DMS153 (cell line): Measurements from ENCODE around the gene CCDC33.
"Not testable (repeated sequence)": the region's sequence is repeated elsewhere in the genome, so short reads cannot be mapped to it uniquely, and the experiment has no call there.

Source experiments
- DNase-seq: peaks from one replicate; lab custom pipeline; 2025; lab: John Stamatoyannopoulos, UW

The CCDC33 gene

DNA sequence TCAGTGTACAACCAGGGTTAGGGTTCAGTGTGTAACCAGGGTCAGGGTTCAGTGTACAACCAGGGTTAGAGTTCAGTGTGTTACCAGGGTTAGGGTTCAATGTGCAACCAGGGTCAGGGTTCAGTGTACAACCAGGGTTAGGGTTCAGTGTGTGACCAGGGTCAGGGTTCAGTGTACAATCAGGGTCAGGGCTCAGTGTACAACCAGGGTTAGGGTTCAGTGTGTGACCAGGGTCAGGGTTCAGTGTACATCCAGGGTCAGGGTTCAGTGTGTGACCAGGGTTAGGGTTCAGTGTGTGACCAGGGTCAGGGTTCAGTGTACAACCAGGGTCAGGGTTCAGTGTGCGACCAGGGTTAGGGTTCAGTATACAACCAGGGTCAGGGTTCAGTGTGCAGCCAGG is 98.0 kb downstream of the CCDC33 start:
- DNase-seq, result no peak

DNA sequence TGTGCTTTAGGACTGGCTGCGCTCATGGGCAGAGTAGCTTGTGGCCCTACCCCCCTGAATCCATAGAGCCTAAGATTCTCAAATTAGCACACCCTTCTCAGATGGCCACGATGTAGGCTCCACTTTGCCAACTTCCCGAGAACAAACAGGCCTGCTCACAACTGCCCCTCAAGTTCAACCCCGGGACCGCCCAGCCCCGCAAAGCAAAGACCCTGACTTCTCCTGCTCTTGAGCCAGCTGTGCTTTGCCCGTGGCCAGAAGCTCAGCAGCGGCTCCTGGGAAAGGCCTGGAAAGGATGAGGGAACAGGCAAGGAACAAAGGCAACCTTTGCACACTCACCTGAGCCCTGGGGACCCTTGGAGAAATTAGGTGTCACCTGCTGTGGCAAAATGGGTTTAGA is 99.3 kb downstream of the CCDC33 start:
- no peak for DNase-seq

DNA sequence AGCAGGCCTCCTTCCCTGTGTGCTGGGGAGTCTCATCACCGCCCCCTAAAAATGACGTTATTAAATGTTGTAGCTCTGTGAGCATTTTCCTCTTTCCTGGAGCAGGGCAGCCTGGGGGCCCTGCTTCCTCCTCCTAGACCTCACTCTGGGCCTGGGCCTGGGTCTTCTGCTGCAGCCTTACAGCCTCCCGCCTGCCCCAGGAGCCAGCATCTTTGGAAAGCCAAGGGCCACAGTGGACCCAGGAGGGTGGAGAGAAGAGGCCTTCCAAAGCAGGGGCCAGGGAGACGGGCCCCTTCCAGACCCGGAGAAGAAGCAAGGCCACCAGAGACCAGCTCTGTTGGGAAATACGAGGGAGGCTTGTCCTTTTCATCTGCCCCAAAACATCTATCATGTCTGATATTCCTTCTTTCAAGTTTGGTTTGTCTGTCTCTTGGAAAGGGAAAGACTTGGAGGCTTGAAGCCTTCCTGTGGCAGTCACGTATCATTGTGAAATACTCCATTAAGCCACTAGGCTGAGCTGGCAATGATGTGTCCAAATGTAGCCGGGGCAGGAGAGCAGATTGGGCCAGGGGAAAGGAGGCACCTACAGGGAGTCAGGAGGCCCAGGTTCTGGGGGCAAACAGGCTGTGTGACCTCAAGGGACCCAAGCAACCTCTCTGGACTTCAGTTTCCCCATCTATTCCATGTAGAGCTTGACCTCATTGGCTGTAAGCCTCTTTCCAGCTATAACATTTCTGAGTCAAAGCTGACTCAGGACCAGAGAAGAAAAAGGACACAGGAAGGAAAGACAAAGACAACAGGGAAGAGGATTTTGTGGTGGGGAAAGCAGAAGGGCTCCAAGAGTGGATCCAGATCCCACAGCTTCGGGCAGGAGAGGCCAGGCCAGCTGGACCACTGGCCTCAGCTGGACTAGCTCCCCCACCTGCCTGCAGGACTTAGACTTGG is 100.2 kb downstream of the CCDC33 start:
- DNase-seq, result no peak

DNA sequence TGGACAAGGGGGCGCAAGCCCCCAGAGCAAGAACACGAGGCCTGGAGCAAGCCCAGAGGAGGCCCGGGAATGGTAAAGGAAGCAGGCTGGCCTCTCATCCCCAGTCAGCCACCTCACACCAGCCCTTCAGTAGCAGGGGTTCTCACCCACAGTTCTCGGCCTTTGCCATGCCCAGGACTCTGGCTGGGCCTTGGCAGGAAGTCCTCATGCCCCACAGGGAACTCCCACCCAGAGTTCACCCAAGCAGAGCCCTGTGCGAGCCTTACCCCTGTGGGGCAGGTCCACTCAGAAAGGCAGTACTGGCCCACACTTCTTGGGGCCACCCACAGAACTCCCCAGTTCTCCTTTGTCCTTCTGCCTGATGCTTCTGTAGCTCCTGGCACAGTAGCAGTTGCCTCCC is 101.0 kb downstream of the CCDC33 start:
- DNase-seq, result no peak

DNA sequence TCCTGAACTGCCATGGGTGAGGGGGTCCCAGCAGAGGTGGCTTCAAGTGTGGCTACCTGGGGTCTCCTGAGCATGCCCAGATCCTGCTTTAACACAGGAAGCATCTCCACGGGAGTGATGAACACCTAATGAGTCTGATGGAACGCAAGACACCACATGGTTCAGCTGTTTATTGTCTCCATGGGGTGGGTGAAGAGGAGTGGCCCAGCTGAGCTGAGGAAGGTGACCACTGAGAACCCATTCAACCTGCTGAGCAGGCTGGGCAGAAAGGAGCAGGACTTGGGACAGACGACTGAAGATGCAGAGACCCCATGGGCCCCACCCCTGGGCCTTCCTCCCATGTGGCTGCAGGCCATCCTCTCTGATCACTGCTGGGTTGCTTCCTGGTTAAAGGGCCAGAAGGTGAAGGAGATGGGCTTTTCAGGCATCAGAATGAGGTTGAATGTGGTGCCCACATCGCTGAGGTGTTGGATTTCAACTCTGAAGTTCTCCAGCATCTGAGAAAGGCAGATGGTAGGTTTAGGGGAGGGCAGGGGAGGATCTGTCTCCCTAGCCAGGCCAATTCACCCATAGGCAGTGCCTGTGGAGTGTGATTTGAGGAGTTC is 101.6 kb downstream of the CCDC33 start:
- no peak for DNase-seq

DNA sequence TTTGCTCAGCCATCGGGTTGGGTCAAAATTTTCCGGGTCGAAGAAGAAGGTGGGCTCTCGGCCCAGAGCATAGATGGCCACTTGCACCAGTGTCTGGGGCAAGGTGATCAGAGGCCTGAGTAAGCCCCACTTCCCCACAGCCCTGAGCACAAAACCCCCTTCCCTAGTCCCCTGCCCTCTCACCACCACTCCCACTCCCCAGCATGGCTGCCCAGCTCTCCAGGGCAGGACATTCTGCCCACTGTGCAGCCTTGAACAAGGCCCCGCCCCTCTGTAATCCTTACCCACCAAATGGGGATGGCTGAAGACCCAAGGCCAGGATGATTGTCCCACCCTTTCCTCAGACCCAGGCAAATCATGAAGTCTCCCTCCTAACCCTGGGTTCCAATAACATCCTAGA is 102.5 kb downstream of the CCDC33 start:
- DNase-seq, result no peak

DNA sequence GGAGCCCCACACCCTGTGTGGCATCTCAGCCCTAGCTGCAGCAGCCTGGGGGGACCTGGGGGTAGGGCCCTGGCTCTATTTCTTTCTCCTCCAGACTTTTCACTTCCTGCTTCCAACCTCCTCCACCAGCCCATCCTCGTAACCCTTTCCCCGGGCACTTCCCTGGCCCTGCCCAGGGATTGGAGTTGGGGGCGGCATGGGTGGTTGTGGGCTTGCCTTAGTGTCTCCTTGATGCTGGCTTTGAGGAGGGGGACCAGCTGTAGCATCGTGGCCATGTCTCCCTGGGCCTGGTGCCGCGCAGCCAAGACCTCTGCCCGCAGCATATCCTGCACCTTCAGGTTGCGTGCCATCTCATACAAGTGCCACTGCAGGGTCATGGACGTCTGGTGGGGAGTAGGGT is 103.2 kb downstream of the CCDC33 start:
- DNase-seq, result no peak

DNA sequence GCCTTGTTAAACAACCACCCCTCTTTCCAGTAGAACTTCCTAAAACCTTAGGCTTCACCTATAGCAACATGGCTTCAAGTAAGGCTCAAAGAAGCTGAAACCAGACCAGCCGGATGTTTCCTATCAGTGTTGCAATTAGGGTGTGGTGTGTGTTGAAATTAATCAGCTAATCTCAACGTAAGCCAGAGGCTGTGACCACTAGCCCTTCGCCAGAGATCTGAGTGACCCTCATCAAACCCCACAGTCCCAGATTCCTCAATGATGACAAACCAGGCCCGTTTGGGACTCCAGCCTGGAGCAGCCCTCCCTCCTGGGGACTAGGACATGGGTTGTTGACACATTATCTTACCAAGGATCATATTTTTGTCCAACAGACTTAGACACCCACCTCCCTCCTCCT is 104.0 kb downstream of the CCDC33 start:
- DNase-seq, result no peak

DNA sequence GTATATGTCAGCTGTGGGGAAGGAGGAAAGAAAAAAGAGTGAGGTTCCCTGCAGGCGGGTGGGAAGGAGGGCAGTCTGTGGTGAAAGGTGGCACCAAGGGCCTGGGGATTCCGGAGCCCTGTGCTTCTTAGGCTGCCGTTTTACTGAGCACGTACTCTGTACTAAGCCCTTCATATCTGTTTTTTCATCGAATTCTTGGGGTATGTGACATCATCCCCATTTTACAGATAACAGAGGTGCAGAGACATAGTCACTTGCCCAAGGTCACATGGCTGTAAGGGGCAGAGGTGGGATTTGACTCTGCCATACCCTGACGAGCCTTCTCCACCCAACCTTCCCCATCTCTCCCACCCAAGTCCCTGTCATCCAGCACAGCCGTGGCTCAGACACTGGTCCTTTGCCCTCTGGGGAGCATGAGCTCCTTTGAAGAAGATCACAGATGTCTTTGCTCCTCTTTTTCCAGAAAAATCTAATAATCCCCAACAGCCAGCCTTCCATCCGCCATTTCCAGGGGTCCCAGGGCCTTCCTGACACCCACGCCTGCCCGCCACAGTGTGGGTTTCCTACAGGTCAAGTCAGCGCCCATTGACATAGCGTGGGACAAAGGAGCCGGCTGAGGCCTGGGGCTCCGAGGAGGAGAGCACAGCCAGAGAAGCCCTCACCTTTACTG is 107.1 kb downstream of the CCDC33 start:
- no peak for DNase-seq

DNA sequence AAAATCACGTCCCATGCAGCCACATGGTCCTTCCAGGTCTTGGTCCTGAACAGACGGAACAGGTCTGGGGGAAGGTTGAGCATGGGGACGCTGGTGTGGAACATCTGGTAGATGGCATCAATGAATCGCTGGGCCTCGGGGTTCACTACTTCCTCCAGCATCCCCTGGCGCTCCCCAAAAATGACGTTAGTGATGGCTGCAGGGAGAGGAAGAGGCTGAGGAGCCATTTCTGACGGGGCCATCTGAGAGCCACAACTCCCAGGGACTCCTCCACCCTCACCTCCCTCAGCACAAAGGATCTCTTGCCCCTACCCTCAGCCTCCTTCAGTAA is 107.6 kb downstream of the CCDC33 start:
- DNase-seq, result no peak

DNA sequence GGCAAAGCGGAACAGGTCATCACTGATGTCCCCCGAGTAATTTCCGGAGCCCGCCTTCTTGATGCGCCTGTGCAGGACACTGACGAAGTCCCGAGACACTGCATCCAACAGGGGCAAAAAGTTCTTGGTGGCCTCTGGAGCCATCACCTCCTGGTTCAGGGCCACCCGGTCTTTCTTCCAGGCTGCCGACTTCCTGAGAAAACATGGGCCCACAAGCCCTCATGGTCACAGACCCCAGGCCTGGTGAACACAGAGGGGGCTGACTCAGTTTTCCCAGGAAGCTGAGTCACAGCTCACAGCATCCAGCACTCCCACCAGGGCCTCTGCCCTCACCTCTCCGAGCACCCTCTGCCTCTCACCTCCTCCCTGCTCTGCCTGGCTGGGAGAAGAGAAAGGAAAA is 108.9 kb downstream of the CCDC33 start:
- no peak for DNase-seq

DNA sequence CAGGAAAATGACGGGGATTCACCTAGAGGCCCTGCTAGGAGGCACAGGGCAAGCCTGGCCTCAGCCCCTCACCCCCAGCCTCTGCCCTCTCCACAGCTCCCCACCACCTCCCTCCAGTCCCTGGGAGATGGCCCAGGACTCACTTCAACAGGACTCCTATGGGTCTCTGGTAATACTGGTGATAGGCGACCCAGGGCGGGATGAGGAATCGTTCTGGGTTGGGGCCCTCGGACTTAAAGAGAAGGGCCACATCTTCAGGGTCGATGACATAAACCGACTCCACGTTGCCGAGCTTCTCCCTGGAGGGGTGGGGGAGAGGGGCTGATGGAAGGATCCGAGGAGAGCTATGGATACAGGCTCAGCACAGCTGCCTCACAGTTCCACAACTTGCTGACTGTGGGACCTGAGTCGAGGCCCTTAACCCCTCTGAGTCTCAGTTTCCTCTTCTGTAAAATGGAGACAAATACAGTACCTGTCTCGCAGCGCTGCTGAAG is 111.7 kb downstream of the CCDC33 start:
- no peak for DNase-seq

DNA sequence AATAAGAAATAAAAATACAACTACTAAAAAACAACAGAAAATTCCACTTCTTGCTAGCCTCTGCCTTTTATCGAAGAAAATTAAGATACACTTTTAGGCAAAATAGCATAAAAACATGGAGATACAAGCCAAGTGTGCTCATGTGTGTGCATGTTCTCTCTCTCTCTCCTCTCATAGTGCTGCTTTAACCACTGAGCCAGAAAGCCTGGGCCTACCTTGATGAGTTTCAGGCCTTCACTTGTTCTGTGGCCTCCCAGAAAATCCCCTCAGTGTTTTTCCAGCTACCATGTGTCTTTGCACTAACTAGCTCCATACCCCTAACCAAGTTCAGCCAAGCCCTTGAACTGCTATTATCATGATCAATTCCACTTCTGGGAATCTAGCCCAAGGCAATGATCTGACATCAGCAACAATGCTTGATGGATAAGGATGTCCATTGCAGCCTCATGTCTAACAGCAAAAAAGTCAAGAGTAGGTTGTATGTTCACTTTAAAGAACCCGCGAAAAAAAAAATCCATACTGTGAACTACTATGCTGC is 113.2 kb downstream of the CCDC33 start:
- DNase-seq, result no peak

DNA sequence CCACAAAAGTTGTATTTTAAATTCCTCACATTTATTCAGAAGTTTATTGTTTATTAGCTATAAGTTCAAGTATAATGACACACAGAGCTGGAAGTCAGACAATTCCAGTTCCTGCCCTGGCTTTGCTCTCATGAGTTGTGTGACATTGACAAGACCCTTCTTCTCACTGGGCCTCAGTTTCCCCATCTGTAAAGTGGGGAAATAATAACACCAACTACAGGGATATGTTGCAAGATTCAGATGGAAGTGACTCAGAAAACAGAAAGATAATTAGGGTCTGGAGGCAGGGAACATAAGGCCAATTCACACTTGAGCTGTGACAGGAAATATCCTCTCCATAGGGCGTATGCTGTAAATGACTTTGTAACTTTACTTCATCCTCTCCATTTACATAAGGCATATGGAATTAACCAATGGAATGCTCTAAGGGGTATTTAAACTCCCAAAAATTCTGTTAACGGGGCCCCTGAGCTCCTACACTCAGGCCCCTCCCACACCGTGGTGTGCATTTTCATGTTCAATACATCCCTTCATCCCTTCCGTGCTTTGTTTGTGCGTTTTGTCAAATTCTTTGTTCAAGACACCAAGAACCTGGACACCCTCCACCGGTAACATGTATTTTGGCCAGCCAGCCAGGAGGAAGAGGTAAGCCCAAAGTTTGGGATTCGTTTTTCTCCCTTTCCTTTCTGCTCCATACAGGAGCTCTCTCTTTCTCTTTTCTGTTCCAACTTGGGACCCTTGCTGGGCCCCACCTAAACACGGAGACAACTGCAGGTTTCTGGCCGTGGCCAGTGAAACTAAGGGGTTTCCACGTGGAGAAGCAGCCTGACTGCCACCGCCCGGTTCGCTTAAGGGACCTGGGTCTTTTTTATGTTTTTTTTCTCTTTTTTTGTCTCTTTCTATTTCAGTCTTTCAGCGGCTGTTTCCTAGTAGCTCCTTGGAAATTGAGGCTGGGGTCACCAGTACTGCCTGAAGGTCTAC is 114.5 kb downstream of the CCDC33 start:
- no peak for DNase-seq

DNA sequence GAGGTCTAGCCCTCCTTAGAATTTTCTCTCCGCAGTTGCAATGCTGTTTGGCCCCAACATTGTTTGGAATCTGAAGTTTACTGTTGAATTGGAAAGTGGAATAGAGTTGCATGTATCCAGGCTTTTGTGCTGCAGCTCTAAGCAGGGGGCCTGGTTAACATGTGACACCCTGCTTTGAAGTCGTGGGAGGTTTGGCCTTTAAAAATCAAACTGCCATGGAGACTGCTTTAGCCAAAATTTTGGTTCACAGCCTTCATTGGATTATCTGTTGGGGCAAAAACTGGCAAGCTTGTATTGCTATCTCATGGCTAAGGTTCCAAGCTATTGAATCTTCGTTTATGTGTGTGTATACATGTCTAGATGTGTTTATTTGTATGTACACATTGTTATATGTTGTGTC is 115.5 kb downstream of the CCDC33 start:
- no peak for DNase-seq

DNA sequence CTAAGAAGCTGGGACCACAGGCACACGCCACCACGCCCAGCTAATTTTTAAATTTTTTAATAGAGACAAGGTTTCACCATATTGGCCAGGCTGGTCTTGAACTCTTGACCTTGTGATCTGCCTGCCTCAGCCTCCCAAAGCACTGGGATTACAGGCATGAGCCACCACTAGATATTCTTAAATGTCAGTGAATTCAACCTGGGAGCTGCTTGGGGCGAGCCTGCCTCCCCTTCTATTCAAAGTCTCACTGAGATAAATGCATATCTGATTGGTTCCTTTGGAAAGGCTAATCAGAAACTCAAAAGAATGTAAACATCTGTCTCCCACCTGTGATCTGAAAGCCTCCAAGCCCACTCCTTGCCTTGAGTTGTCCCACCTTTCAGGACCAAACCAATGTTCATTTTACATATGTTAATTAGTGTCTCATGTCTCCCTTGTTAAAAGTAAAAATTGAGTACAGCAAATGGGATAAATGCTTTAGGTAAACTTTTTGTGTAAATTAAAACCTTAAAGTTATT is 116.3 kb downstream of the CCDC33 start:
- DNase-seq, result no peak

DNA sequence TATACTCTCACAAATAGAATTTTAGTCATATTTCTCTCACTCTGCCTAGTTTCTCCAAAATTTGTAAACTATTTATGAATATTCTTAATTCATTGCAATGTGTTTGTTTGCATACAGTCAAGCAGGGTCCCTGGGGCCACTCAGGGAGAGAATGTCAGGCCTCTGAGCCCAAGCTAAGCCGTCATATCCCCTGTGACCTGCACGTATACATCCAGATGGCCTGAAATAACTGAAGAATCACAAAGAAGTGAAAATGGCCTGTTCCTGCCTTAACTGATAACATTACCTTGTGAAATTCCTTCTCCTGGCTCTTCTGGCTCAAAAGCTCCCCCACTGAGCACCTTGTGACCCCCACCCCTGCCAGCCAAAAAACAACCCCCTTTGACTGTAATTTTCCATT is 117.9 kb downstream of the CCDC33 start:
- not testable (repeated sequence) for DNase-seq

DNA sequence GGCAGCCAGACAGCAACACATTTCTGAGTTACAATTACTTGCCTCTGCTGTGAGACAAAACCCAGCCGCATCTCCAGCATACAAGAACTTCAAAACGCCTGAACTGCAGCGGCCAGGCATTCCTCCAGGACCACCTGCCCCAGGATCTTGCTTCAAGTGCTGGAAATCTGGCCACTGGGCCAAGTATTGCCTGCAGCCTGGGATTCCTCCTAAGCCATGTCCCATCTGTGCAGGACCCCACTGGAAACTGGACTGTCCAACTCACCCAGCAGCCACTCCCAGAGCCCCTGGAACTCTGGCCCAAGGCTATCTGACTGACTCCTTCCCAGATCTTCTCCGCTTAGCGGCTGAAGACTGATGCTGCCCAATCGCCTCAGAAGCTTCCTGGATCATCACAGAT is 119.9 kb downstream of the CCDC33 start:
- DNase-seq, result not testable (repeated sequence)

DNA sequence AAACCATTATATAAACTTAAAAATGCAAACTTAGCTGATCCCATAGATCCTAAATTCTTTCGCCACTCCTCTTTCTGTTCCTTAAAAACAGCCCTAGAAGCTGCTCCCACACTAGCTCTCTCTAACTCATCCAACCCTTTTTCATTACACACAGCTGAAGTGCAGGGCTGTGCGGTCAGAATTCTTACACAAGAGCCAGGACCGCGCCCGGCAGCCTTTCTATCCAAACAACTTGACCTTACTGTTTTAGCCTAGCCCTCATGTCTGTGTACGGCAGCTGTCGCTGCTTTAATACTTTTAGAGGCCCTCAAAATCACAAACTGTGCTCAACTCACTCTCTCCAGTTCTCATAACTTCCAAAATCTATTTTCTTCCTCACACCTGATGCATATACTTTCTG is 121.4 kb downstream of the CCDC33 start:
- not testable (repeated sequence) for DNase-seq

DNA sequence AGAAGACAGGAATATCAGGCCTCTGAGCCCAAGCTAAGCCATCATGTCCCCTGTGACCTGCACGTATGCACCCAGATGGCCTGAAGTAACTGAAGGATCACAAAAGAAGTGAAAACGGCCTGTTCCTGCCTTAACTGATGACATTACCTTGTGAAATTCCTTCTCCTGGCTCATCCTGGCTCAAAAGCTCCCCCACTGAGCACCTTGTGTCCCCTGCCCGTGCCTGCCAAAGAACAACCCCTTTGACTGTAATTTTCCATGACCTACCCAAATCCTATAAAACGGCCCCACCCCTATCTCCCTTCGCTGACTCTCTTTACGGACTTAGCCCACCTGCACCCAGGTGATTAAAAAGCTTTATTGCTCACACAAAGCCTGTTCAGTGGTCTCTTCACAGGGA is 123.2 kb downstream of the CCDC33 start:
- not testable (repeated sequence) for DNase-seq

DNA sequence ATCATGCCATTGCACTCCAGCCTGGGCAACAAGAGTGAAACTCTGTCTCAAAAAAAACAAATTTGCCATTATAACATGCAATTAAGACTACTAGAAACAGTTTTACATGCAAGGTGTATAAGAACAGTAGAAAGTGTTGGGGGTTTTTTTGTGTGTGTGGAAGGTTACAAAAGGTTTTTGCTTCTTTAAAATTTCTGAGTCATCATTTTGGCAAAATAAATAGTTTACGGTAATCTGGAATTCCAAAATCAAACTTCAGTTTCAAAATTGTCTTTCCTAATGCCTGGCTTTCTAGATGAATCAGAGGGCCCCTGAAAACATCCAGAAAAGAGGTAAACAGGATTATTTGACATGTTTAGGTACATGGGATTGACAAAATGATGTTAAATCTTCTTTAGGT is 124.7 kb downstream of the CCDC33 start:
- not testable (repeated sequence) for DNase-seq
